PC-9 (cell line): ENCODE data around the gene QDPR. TPM values are rescaled to one million over a fixed set of nuclear protein-coding genes. Genes with fewer than 3 reads are reported as not detected.

Source experiments
- BruUV-seq: library from RNA; stranded (reverse); fragments of 400-500 nt; replicated peaks from 2 replicates; lab custom pipeline; 2021; lab: Mats Ljungman, UMichigan
- CTCF ChIA-PET: fragments of 300-600 bp; sonication (Branson Sonifier 250); formaldehyde crosslinking; loops from one replicate; lab custom pipeline; 2022; ENCODE audit warnings: antibody characterized with exemption; lab: Charles Lee
- POLR2A ChIA-PET: fragments of 300-600 bp; sonication (Branson Sonifier 250); formaldehyde crosslinking; loops from one replicate; lab custom pipeline; 2022; ENCODE audit warnings: antibody characterized with exemption; ENCODE audit not compliant: unreplicated experiment; lab: Charles Lee
- DNase-seq, 2 experiments: peaks; one replicate each; pipeline versions ENCODE4 v3.0.0 to v3.0.0-alpha.2; 2015 to 2022; ENCODE audit warnings: mixed read lengths in 1 of 2
- H2AFZ ChIP-seq: fragments of 200-600 bp; sonication (generic); 2 replicates; pipeline ENCODE4 v1.8.1; 2017; ENCODE audit warnings: antibody characterized with exemption
- H3F3A ChIP-seq: fragments of 200-600 bp; sonication (generic); 2 replicates; pipeline ENCODE4 v1.8.1; 2017; ENCODE audit warnings: antibody characterized with exemption, mild to moderate bottlenecking, low read depth; ENCODE audit not compliant: insufficient read depth
- H3K27ac ChIP-seq: fragments of 200-600 bp; sonication (generic); 2 replicates; pipeline ENCODE4 v1.6.1; 2016; ENCODE audit warnings: mixed run types
- H3K27me3 ChIP-seq: fragments of 200-600 bp; sonication (generic); 2 replicates; pipeline ENCODE4 v1.6.1; 2016; ENCODE audit warnings: low read depth, mixed run types; ENCODE audit not compliant: insufficient read depth
- H3K36me3 ChIP-seq: fragments of 200-600 bp; sonication (generic); 2 replicates; pipeline ENCODE4 v1.6.1; 2016; ENCODE audit warnings: low read depth, mixed run types
- H3K4me1 ChIP-seq: fragments of 200-600 bp; sonication (generic); replicated peaks from 2 replicates; pipeline ENCODE4 v1.6.1; 2016; ENCODE audit warnings: mixed run types; ENCODE audit not compliant: insufficient read depth
- H3K4me2 ChIP-seq: fragments of 200-600 bp; sonication (generic); 2 replicates; pipeline ENCODE4 v1.6.1; 2017; ENCODE audit warnings: mixed run types
- H3K4me3 ChIP-seq: fragments of 200-600 bp; sonication (generic); 2 replicates; pipeline ENCODE4 v1.6.1; 2016; ENCODE audit warnings: mixed run types
- H3K79me2 ChIP-seq: fragments of 200-600 bp; sonication (generic); 2 replicates; pipeline ENCODE4 v1.6.1; 2017; ENCODE audit warnings: low read depth, mixed run types
- H3K9me2 ChIP-seq: fragments of 200-600 bp; sonication (generic); 2 replicates; pipeline ENCODE4 v1.8.1; 2017; ENCODE audit warnings: mild to moderate bottlenecking; ENCODE audit not compliant: insufficient read depth
- H3K9me3 ChIP-seq: fragments of 200-600 bp; sonication (generic); 2 replicates; pipeline ENCODE4 v1.8.1; 2016; ENCODE audit warnings: low read depth; ENCODE audit not compliant: insufficient read depth
- H4K20me1 ChIP-seq: fragments of 200-600 bp; sonication (generic); 2 replicates; pipeline ENCODE4 v1.8.1; 2017; ENCODE audit not compliant: insufficient read depth
- EZH2 ChIP-seq: fragments of 200-600 bp; sonication (generic); IDR thresholded peaks from 2 replicates; pipeline ENCODE4 v1.8.0; 2017; ENCODE audit warnings: antibody characterized with exemption, low read depth
- intact Hi-C: fragments of 100-400 bp; cut with micrococcal nuclease; formaldehyde crosslinking; loops from one replicate; pipeline ENCODE4 v1.10.0; 2022; ENCODE audit not compliant: unreplicated experiment
- total RNA-seq: library from RNA; stranded (reverse); gene quantifications from 2 replicates; pipeline ENCODE4 v1.2.3, GENCODE V29; 2021
- TF ChIP-seq, protein P1 (sequence below): fragments of 200-600 bp; sonication (generic); conservative IDR thresholded peaks from 2 replicates; pipeline ENCODE4 v1.6.1; 2017; ENCODE audit warnings: mixed run types, antibody characterized with exemption, mild to moderate bottlenecking, moderate library complexity

Gene QDPR
- total RNA-seq, 1 experiment from 2014 or later: 14.0 TPM

DNA sequence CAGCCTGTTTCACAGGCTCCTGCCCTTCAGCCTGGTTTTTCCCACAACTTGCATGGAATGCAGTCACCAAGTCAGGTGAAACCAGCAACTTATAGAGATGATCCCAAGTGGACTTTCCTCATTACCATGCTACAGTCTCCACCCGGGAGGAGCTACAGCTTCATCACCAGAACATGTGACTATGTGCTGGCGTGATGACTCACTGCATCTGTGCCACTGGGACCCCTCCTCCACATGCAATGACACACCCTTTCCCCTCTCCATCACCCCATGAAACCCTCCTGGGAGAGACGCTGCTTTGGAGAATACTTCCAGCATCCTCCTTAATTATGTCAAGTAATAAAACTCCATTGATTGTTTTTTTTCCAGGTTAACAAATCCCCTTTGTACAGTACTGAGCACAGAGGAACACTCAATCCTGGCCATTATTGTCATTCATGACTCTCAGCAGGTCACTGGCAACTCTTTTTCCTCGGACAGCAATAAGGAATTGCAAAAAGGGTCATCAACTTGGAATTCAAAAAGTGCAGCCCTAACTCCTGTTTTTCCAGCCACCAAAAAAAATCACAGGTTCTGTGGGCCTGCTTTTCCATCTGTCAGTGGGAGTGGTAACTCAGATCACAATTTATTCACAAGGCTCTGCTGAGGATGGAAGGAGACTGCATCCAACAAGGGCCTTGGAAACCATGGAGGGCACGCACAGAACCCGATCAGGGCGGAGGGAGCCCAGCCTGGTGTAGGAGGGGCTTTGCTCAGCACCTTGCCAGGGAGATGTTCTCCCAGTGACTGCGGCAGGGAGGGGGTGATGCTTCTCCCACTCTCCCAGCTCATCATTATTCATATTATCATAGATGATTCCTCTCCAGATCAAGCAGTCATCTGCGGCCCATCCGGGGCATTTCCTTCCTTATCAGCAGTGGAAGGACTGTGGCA, 17.4 kb downstream of the QDPR start:
- no peaks in the 10 kb centered on the region for H3K9me2 ChIP-seq
- no TSS peak for BruUV-seq
- intact Hi-C loops: no loop called here
- no peak overlapping the region for H2AFZ ChIP-seq
- POLR2A ChIA-PET: no interaction called here
- CTCF ChIA-PET: interaction anchor here (0.6 kb wide), 1 partner anchor 1098 kb away, joined by 3 read pairs; no protein-coding TSS in a partner anchor
- H3K4me1 ChIP-seq: no peaks in the 10 kb centered on the region
- H3F3A ChIP-seq: no peaks in the 10 kb centered on the region
- H3K9me3 ChIP-seq: no peaks in the 10 kb centered on the region
- no peak overlapping the region for H3K27ac ChIP-seq
- H3K36me3 ChIP-seq: no peaks in the 10 kb centered on the region
- no peaks in the 10 kb centered on the region for H3K79me2 ChIP-seq
- TF ChIP-seq, protein P1, sequence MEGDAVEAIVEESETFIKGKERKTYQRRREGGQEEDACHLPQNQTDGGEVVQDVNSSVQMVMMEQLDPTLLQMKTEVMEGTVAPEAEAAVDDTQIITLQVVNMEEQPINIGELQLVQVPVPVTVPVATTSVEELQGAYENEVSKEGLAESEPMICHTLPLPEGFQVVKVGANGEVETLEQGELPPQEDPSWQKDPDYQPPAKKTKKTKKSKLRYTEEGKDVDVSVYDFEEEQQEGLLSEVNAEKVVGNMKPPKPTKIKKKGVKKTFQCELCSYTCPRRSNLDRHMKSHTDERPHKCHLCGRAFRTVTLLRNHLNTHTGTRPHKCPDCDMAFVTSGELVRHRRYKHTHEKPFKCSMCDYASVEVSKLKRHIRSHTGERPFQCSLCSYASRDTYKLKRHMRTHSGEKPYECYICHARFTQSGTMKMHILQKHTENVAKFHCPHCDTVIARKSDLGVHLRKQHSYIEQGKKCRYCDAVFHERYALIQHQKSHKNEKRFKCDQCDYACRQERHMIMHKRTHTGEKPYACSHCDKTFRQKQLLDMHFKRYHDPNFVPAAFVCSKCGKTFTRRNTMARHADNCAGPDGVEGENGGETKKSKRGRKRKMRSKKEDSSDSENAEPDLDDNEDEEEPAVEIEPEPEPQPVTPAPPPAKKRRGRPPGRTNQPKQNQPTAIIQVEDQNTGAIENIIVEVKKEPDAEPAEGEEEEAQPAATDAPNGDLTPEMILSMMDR: no peak
- no peak for TF ChIP-seq EZH2
- no peaks in the 10 kb centered on the region for H3K27me3 ChIP-seq
- no peaks in the 10 kb centered on the region for H4K20me1 ChIP-seq
- peak in 1 of 2 experiments; percentile 9 for DNase-seq
- H3K4me2 ChIP-seq: no peak overlapping the region
- H3K4me3 ChIP-seq: no peak overlapping the region

DNA sequence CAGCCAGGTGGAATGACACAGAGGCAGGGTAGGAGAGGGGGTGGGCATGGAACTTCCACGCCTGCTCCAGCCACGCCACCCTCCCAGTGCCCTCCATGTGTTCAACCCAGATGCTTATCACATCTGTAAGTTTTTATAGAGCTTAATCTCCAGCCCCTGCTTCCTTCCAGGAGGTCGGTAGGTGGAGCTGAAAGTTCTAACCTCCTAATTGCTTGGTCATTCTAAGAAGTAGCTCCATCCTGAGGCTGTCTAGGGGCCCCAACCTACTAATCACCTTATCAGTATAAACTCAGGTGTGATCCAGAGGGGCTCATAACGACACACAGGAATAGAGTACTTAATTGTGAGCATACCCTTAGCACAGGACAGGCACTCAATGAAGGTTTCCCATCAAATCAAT, 18.3 kb downstream of the QDPR start:
- Histone ChIP-seq H3K36me3 (no peaks in the 10 kb centered on the region), H4K20me1 (no peaks in the 10 kb centered on the region), H2AFZ (no peak overlapping the region), H3K4me2 (no peak overlapping the region), H3K4me3 (no peak overlapping the region), H3K27ac (no peak overlapping the region), H3F3A (no peaks in the 10 kb centered on the region), H3K79me2 (no peaks in the 10 kb centered on the region), H3K4me1 (no peaks in the 10 kb centered on the region), H3K9me3 (no peaks in the 10 kb centered on the region), H3K27me3 (no peaks in the 10 kb centered on the region), H3K9me2 (no peaks in the 10 kb centered on the region)
- CTCF ChIA-PET: no interaction called here
- TF ChIP-seq, protein P1: no peak
- no peak for TF ChIP-seq EZH2
- POLR2A ChIA-PET: no interaction called here
- DNase-seq: no peak
- BruUV-seq: no TSS peak
- intact Hi-C loops: no loop called here

DNA sequence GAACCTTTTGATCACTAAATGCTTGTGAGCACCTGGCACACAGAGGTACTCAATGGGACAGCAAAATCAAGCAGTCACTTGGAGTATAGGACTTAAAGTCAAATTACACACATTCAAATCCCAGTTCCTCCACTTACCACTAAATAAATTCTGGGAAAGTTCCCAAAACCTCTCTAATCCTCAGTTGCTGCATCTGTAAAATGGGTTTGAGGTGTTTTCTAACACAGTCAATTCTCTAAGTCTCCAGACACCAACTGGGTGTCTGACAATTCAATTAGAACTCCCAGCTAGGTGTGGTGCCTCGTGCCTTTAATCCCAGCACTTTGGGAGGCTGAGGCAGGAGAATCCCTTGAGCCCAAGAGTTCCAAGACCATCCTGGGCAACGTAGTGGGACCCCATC, 19.0 kb downstream of the QDPR start:
- Histone ChIP-seq H2AFZ (no peak overlapping the region), H3K4me1 (no peaks in the 10 kb centered on the region), H3K27ac (no peak overlapping the region), H3K4me2 (no peak overlapping the region), H3K9me3 (no peaks in the 10 kb centered on the region), H3K36me3 (no peaks in the 10 kb centered on the region), H4K20me1 (no peaks in the 10 kb centered on the region), H3K4me3 (no peak overlapping the region), H3K9me2 (no peaks in the 10 kb centered on the region), H3K79me2 (no peaks in the 10 kb centered on the region), H3K27me3 (no peaks in the 10 kb centered on the region), H3F3A (no peaks in the 10 kb centered on the region)
- ChIA-PET POLR2A (no interaction called here), CTCF (no interaction called here)
- BruUV-seq: no TSS peak
- no peak for DNase-seq
- no peak for TF ChIP-seq EZH2
- TF ChIP-seq, protein P1: no peak
- intact Hi-C loops: no loop called here
